T-helper 1 cell treated with Interleukin-12 subunit alpha and Interleukin-12 subunit beta and Interleukin-4 antibody, amounts not matched to agents 30 ng/mL and 1 ng/mL, for 36 hours (primary cell): ENCODE results near the gene HPCAL1. TPM values are rescaled to one million over a fixed set of nuclear protein-coding genes. Genes with fewer than 3 reads are reported as not detected.

ENCODE experiments used
- intact Hi-C: fragments of 100-400 bp; cut with micrococcal nuclease; formaldehyde crosslinking; loops from one replicate; pipeline ENCODE4 v1.15.1; 2024
- total RNA-seq: library from RNA; stranded (reverse); gene quantifications from 2 replicates; pipeline ENCODE4 v1.2.3, GENCODE V29; 2022

HPCAL1 gene
- total RNA-seq, 1 donor from 2014 or later, result 47.5 TPM

DNA sequence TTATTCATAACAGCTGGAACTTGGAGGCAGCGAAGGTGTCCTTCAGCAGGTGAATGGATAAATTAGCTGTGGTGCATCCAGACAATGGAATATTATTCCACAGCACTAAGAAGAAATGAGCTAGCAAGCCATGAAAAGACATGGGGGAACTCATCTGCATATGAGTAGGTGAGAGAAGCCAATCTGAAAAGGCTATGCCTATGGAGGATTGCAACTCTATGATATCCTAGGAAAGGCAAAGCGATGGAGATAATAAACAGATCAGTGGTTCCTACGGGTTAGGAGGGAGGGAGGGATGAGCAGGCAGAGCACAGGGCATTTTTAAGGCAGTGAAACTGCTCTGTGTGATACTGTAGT lies 79.3 kb downstream of the HPCAL1 start:
- intact Hi-C loops, result loop anchor here (1.0 kb wide), 2 partner anchors 26 to 50 kb away; no protein-coding TSS in a partner anchor

DNA sequence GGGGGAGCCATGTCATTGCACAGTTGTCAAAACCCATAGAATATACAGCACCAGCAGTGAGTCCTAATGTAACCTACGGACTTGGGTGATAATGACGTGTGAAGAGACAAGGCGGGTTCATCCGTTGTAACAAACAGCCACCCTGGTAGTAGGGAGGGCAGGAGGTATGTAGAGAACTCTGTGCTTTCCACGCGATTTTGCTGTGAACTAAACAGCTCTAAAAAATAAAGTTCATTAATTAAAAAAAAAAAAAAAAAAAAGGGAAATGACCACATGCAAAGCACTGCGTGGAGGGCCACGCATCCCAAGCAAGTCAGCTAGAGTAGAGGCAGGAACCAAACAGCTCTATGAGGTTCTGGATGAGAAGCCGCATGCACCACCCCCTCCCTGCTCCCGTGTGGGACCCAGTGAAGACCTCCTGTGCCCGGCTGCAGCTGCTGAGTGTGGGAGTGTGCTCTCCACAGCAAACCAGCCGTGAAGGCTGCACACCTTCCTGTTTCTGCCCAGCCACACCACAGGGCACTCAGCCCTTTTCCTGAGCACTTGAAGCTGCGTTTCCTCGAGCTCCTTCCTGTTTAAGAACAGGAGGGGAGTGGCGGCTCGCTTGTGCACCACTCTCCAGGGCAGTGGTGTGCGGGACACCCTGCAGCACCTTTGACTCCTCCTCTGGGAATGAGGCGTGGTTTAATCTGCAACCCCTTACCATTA lies 79.8 kb downstream of the HPCAL1 start:
- intact Hi-C loops, result loop anchor here (1.0 kb wide), 2 partner anchors 26 to 50 kb away; no protein-coding TSS in a partner anchor

DNA sequence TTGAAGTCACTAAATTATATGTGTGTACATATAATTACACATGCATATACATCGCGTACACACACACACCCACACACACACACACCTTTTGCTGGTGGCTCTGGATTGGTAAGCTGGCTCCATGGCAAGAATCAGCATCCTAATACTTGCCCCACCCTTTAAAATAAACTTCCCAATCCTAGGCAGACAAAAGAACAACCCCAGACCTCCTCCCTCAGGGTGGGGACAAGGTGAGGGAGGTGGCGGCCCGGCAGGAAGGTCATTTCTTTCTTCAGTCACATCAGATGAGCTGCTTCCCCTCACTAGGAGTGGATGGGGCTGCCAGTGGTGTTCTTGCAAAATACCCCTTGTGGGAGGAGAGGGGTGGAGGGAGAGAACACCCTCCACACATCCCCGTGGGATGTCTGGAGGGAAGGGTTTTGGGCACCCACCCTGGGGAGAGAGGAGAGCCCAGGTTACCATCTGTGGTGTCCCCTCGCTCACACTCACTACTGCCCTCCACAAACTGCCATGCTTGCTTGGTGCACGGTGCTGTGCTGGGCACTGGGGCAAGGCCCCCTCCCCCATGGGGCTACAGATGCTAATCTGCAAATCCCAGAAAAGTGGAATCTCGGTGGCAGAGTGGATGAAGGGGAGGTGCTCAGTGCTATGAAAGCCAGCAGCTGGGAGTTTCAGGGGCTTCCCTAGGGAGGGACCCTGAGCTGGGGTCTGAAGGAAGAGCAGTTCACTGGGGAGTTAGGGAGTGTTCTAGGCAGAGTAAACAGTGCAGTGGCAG lies 81.4 kb downstream of the HPCAL1 start:
- intact Hi-C loops, result no loop called here

DNA sequence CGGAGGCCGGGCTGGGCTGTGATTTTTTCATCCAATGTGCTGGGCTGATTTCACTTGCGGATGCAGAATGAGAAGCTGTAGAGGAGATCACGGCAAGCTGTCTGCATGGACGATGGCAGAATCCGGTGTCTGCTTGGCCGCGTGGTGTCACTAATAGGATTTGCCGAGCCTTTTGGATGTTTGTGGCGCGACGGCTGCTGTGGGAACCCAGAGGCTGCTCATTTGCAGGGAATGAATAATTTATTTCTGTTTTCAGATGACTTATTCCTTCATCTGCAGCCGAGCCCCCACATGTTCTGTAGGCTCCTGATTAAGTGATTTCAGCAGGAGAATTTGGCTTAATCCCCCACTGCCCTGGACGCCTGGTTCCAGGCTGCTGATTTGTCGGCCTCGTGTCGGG lies 82.8 kb downstream of the HPCAL1 start:
- intact Hi-C loops, result no loop called here

DNA sequence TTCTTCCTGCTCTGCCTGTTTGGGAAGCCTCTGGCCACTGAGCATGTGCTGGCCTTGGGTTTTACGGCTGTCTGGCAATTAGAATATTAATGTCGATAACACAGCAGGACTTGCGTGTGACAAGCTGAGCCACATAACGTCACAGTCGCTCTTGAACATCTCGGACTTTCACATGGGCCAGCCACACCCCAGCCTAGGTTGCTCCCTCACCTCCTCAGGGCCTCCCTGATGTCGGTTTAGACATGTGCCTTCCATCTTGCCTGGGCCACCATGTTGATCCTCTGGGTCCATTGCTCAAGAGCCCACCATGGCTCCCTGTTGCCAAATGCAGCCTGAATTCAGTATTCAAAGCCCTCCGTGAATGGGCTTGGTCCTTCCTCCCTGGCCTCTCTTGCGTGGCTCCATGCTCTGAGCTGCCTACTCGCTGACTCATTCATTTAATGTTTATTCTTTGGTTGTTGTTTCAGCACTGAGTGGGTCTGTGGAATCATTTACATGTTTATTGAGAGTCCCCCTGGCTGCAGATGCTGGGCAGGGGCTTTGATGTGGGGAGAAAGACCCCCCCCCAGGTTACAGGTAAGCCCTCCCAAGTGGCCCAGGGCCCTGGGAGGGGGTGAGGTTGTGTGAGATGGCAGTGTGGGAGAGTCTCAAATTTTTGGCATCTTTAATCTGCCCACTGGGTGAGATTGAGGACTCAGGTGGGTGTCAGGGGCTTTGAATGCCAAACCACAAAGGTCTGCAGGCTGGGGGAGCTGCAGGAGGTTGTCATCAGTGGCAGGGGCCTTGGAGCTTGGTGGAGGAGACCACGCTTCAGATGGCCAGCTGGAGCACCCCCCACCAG lies 83.4 kb downstream of the HPCAL1 start:
- intact Hi-C loops, result no loop called here

DNA sequence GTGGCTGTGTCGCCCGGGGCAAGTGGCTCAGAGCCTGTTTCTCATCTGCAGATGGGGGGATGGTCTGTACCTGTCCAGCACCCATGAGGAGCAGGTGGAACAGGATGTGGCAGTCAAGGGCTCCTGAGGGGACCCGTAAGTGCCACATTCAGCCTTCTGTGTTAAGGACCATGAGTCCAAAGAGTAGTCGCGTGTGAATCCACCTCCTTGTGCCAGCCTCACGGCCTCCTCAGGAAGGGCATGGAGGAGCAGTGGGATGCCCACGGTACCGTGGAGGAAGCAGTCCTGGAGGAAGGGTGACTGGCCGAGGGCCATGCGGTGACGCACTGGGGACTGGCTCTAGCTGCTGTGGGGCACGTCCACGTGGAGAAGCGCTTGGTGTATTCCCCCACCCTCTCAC lies 84.3 kb downstream of the HPCAL1 start:
- intact Hi-C loops, result no loop called here

DNA sequence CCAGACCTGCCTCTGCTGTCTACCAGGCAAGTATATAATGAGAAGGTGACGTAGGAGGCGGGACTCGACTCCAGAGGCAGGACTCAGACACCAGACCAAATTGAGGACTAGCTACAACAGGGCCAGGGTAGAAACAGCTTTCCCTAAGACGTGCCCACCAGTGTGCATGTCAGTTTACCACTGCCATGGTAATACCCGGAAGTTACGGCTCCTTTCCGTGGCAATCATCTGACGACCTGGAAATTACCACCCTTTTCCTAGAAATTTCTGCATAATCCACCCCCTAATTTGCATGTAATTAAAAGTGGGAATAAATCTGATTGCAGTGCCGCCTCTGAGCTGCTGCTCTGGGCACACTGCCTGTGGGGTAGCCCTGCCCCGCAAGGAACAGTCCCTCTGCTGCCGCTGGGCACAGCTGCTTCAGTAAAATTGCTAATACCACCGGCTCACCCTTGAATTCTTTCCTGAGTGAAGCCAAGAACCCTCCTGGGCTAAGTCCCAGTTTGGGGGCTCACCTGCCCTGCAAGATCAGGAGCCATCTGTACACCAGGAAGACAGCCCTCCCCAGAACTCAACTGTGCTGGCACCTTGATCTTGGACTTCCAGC lies 86.4 kb downstream of the HPCAL1 start:
- intact Hi-C loops, result no loop called here

DNA sequence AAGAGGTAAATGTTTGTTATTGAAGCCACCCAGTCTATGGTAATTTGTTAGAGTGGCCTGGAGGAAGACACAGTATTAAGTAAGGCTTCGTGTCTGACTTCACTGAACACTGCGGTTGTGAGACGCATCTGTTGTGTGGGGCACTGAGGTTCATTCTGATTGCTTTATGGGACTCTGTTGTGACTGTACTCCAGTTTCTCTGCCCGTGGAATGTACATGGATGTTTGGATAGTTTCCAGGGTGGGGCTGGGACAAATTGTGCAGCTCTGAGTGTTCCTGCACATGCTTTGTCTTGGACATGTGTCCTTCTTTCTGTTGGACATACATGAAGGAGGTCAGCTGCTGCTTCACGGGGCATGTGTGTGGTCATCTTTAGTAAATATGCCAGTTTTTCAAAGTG lies 86.9 kb downstream of the HPCAL1 start:
- intact Hi-C loops, result no loop called here

DNA sequence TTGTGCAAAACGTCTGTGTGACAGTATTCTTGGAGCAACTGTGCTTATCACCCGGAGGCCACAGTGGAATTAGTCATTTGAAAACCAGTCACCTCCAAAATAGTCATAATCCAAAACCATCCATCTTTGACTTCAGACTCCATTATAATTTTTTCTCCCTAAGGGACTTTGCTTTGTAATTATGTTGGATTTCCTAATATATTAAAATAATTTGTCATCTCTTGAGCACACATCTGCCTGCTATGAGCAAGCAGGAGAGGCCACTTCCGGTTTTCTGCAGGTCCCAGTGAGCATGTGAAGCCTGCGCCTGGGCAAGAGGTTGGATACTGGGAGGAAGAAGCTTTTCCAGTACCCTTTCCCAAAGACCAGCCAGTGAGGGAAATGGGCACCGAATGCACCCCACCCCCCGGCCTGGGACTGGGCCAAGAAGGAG lies 87.7 kb downstream of the HPCAL1 start:
- intact Hi-C loops, result no loop called here

DNA sequence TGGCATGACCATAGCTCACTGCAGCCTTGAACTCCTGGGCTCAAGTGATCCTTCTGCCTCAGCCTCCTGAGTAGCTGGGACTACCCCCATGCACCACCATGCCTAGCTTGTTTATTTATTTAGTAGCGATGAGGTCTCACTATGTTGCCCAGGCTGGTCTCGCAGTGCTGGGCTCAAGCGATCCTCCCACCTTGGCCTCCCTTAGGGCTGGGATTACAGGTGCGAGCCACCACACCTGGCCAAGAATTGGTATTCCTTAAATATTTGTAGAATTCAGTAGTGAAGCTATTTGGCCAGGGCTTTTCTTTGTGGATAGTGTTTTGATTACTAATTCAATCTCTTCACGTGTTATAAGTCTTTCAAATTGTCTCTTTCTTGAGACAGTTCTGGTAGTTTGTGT lies 89.4 kb downstream of the HPCAL1 start:
- intact Hi-C loops, result no loop called here

DNA sequence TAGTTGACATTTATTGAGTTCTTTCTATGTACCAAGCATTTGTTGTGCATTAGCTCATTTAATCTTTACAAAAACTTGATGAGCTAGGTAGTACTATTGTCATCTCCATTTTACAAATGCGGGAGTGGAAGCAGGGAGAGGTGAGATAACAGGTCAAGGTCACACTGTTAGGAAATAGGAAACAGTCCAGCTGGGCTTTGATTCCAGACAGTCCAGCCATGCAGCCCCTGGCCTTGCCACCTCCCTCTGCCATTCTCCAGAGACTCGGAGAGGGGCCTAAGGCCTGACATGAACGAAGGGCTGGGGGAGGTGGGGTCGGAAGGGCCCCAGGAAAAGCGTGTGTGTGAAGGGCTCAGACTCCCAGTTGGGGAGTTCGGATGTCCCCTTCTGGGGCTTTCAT lies 89.8 kb downstream of the HPCAL1 start:
- intact Hi-C loops, result no loop called here

DNA sequence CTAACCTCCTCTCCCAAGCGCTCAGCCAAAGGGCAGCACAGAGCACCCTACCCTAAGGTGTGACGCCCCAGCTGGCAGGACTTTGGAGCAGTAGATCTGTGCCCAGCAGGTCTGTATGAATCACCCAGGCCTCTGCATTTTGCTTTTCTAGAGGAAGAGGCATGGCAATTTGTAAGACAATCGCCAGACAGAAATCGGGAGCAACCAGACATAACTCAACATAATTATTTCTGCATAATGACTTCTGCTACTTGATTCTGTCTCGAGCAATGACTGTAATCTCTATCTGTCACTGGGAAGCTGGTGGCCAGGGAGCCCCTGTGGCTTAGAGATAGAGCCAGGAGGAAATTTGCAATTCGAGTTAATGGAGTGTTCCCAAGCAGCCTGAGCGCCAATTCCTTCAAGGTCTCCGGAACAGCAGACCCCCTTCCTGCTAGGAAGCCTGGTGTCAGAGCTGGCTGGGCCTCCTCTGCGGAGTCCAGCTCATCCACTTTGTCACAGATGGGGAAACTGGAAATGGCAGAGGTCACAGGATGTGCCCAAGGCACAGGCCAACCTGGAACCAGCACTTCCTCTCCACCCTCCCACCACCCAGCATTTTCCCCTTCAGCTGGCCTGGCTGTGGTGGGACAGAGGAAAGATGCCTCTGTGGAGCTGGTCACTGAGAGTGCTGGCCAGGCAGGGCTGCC lies 90.4 kb downstream of the HPCAL1 start:
- intact Hi-C loops, result no loop called here

DNA sequence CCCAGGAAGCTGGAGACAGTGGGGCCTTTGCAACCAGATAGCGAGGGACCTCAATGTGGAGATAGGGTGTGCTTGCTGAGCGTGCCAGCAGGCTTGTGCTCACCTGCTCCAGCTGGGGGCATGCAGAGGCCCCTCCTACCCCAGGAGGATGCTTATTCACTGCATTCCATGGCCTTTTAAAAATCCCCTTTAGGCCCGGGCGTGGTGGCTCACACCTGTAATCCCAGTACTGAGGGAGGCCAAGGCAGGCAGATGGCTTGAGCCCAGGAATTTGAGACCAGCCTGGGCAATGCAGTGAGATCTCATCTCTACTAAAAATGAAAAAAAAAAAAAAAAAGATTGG lies 90.9 kb downstream of the HPCAL1 start:
- intact Hi-C loops, result no loop called here

DNA sequence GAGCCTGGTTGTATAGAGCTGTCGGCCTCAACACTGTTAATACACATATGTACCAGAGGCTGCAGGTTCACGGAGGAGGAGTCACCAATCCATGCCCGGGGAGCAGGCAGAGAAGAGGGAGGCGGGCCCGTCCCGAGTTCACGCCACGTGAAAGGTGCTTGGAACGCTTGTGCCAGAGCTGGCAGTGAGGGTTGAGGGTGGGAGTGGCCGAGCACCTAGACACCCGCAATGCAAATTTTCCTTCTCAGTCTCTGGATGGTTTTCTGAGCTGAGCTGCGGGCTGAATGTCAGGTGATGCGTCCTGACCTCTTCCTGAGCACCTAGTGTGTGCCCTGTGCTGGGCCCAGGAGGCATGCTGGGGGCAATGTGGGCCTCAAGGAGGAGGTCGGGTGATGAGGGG lies 93.2 kb downstream of the HPCAL1 start:
- intact Hi-C loops, result no loop called here

DNA sequence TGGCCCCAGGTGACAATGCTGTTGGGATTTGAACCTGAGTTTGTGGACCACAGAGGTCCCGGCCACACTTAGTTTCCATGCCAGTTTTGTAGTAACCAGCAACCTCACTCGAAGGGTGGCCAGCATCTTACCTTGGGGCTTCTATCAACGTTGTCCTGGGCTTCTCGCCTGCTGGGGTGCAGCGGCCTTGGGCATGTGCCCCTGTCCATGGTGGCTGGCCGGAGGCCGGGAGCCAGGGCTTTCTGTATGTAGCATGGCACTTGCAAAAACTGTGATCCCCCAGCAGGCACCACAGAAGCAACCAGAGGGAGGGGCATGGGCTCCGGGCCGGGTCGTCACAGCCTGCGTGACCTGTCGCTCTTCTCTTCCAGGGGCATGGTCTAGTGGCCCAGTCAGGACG lies 93.8 kb downstream of the HPCAL1 start:
- intact Hi-C loops, result no loop called here

DNA sequence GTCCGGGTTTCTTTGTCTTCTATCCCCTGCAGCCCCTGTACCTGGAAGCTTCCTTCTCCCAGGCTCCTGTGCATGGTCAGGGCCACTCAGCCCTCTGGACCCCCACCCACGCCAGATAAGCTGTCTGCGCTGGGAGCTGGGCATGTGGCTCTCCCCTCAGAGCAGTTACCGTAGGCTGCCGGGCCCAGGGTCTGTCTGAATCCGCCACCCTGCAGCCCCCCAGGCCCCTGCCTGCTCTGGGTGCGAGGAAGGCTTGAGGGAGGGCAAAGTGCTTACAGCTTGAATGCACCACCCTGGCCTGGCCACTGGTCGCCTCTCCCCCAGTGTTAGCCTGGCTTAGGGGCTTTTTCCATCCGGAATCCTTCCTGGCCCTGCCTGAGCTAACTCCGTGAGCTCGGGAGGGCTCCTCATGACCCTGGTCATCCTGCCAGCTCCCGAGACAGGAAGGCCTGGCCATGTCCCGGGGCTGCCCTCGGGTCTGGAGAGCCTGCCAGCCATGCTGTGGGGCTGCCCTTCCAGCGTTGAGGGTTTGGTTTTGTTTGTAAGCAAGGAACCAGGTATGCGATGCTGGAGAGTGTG lies 94.7 kb downstream of the HPCAL1 start:
- intact Hi-C loops, result no loop called here

DNA sequence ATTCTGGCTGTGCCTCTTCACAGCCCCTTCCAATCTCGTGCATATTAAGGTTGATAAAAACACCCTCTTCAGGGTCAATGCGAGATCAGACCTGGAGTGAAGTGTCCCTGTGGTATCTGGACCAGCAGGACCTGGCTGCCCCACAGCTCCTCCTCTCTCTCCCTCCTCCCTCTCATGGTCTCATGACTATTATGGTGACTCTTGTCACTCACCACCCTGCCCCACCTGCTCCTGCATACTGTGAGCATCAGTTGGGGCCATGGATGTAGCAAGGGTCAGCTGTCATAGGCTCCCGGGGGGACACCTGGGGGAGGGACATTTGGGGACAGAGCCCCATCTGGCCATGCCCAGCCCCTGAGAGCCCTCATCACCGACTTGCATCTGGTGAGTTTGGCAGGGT lies 95.2 kb downstream of the HPCAL1 start:
- intact Hi-C loops, result no loop called here

DNA sequence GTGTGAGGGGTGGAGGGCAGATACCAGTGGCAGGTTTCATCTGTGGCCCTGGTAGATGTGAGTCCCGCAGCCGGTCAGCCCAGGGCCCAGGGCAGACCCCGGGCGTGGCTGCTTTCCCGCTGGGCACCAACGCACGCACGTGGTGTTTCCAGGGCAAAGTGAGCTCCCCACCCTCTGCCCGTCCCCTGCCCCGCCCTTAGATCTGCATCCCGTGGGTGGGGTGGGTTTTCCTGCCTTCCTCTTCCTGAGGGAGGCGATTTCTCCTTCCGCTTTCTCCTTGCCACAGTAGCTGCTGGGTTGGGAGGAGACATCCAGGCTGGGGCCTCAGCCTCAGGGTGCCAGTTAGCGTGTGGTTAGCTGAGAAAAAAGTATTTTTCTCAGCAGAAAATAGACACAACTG lies 95.8 kb downstream of the HPCAL1 start:
- intact Hi-C loops, result no loop called here

DNA sequence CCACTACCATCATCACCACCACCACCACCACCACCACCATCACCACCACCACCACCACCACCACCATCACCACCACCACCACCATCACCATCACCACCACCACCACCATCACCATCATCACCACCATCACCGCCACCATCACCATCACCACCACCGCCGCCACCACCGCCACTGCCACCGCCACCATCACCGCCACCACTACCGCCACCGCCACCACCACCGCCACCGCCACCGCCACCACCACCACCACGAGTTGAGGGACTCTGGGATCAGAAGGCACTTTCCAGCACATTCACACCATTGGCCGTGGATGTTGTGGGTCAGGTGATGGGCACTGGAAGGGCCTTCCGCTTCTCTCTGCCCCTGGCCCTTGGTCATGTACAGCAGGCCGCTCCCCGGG lies 96.7 kb downstream of the HPCAL1 start:
- intact Hi-C loops, result no loop called here

DNA sequence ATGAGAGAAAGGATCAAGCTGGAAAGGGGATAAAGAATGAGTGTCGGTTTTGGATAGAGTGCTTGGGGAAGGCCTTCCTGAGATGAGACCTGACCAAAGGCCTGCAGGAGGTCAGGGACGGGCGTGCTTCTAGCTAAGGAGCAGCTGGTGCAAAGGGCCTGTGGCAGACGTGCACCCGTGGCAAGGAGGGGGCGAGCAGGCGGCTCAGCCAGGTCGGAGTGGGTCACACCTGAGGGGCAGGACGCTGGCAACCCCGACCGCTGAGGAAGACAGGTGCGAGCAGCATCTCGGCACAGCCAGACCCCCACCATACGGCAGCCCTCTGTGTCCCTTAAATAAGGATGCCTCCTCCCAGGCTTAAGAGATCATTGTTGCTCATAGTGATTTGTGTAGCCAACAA lies 97.3 kb downstream of the HPCAL1 start:
- intact Hi-C loops, result no loop called here

DNA sequence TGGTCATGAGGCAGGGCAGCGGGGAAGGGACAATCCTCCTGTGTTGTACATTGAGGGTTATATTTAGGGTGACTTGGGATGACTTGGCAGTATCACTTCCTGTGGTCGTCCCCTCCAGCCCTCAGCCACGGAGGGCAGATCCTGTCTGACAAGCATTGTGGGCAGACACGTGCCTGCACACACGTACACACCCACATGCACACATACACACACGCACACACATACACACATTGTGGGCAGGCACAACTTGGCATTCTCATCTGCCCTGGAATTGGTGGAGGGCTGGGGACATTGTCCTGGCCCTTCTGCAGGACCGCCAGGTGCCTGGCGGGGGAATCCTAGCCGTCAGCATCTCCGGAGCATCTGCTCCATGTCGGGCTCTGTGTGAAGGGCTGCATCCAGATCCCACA lies 97.9 kb downstream of the HPCAL1 start:
- intact Hi-C loops, result no loop called here
